HepG2 (cell line): Measurements from ENCODE around the gene CNEP1R1. TPM values are rescaled to one million over a fixed set of nuclear protein-coding genes. Genes with fewer than 3 reads are reported as not detected.

Experiments used
- ATAC-seq: fragments of 200-7000 bp; cut with Tn5 transposase; 3 replicates; pipeline ENCODE4 v1.9.1; 2020; ENCODE audit warnings: mild to moderate bottlenecking, moderate library complexity
- BruUV-seq: library from RNA; stranded (reverse); fragments of 400-500 nt; replicated peaks from 2 replicates; lab custom pipeline; 2021; lab: Mats Ljungman, UMichigan
- CTCF ChIA-PET: fragments of 300-600 bp; formaldehyde crosslinking; extraction: SDS; loops from one replicate; lab custom pipeline; 2021; ENCODE audit warnings: low total read pairs, inconsistent platforms, low intra/inter-chr PET ratio; lab: Yijun Ruan, JAX
- POLR2A ChIA-PET: fragments of 350-600 bp; sonication (Branson Sonifier 250); formaldehyde crosslinking; loops from one replicate; lab custom pipeline; 2020; ENCODE audit warnings: antibody characterized with exemption, inconsistent platforms; lab: Yijun Ruan, JAX
- DNase-seq: peaks from one replicate; pipeline ENCODE4 v3.0.0-alpha.2; 2015; ENCODE audit warnings: low spot score
- FAIRE-seq: peaks from 3 replicates; lab custom pipeline; 2011; peaks lifted over from hg19 to GRCh38; lab: Jason Lieb, UNC
- H2AFZ ChIP-seq: one replicate; pipeline ENCODE4 v1.6.1; 2011; ENCODE audit warnings: low read length, inconsistent platforms
- H3K27ac ChIP-seq: fragments of 300-600 bp; 3 replicates; pipeline ENCODE4 v1.8.0; 2011; ENCODE audit warnings: mixed run types, mild to moderate bottlenecking, mixed read lengths, low read length, inconsistent platforms; ENCODE audit not compliant: insufficient read depth; ENCODE audit errors: extremely low read length
- H3K27me3 ChIP-seq, 2 experiments: fragments of 200-600 bp in 1 of 2; 2 replicates in 1 of 2; 3 replicates in 1 of 2; pipeline versions ENCODE4 v1.6.0 to v1.8.0; 2011; ENCODE audit warnings: low read length in 2 of 2, mild to moderate bottlenecking in 2 of 2, moderate library complexity in 2 of 2, inconsistent platforms in 1 of 2; ENCODE audit not compliant: insufficient read depth in 2 of 2, control insufficient read depth in 1 of 2
- H3K36me3 ChIP-seq, 2 experiments: fragments of 200-600 bp in 1 of 2; replicated peaks in 1 of 2; 2 replicates in 1 of 2; 3 replicates in 1 of 2; pipeline versions ENCODE4 v1.5.1 to v1.8.0; 2011; ENCODE audit warnings: low read length in 2 of 2, inconsistent platforms in 1 of 2; ENCODE audit not compliant: insufficient read depth in 2 of 2, control insufficient read depth in 1 of 2
- H3K4me1 ChIP-seq: 2 replicates; pipeline ENCODE4 v1.5.1; 2012; ENCODE audit warnings: low read length, inconsistent platforms; ENCODE audit not compliant: insufficient read depth
- H3K4me2 ChIP-seq: 2 replicates; pipeline ENCODE4 v1.6.0; 2011; ENCODE audit warnings: low read depth, low read length, inconsistent platforms
- H3K4me3 ChIP-seq, 3 experiments: fragments of 200-600 bp in 1 of 3; sonication (generic), shearing (Covaris generic) in 1 of 3; replicated peaks in 1 of 3; 2 replicates each; pipeline ENCODE4 v1.5.1; 2011 to 2016; ENCODE audit warnings: low read length in 3 of 3, inconsistent platforms in 2 of 3, low read depth in 2 of 3, mild to moderate bottlenecking in 2 of 3, control low read depth in 1 of 3, mixed read lengths in 1 of 3; ENCODE audit not compliant: insufficient read depth in 1 of 3
- H3K79me2 ChIP-seq: one replicate; pipeline ENCODE4 v1.6.1; 2011; ENCODE audit warnings: low read length, inconsistent platforms; ENCODE audit not compliant: insufficient read depth
- H3K9ac ChIP-seq: 2 replicates; pipeline ENCODE4 v1.6.0; 2011; ENCODE audit warnings: mild to moderate bottlenecking, low read depth, low read length, inconsistent platforms; ENCODE audit not compliant: insufficient read depth
- H3K9me3 ChIP-seq: 2 replicates; pipeline ENCODE4 v1.5.1; 2012; ENCODE audit warnings: mild to moderate bottlenecking, low read length
- H4K20me1 ChIP-seq: 2 replicates; pipeline ENCODE4 v1.6.0; 2011; ENCODE audit warnings: inconsistent platforms, mild to moderate bottlenecking, low read length, moderate library complexity; ENCODE audit not compliant: insufficient read depth
- CAMTA2 ChIP-seq: sonication (generic); formaldehyde crosslinking; IDR thresholded peaks from 2 replicates; pipeline ENCODE4 v1.4.0; 2020; ENCODE audit warnings: mild to moderate bottlenecking, missing genetic modification reagents, borderline replicate concordance
- MYNN ChIP-seq: sonication (generic); formaldehyde crosslinking; IDR thresholded peaks from 2 replicates; pipeline ENCODE4 v1.4.0; 2020; ENCODE audit warnings: mild to moderate bottlenecking, low read depth, missing genetic modification reagents
- NONO ChIP-seq, 2 experiments: fragments of 450-650 bp in 1 of 2; sonication (generic) in 1 of 2; formaldehyde crosslinking in 1 of 2; IDR thresholded peaks in 1 of 2; conservative IDR thresholded peaks in 1 of 2; 2 replicates each; pipeline versions ENCODE4 v1.6.1 to v1.8.0; 2017 to 2022; ENCODE audit warnings: mild to moderate bottlenecking in 1 of 2, missing genetic modification reagents in 1 of 2, moderate library complexity in 1 of 2
- SCMH1 ChIP-seq: sonication (generic); formaldehyde crosslinking; IDR thresholded peaks from 2 replicates; pipeline ENCODE4 v1.9.0; 2021; ENCODE audit warnings: missing genetic modification reagents, mild to moderate bottlenecking, borderline replicate concordance
- SP140L ChIP-seq: sonication (generic); formaldehyde crosslinking; IDR thresholded peaks from 2 replicates; pipeline ENCODE4 v1.4.0; 2020; ENCODE audit warnings: missing genetic modification reagents, borderline replicate concordance
- SP5 ChIP-seq: IDR thresholded peaks from 2 replicates; pipeline ENCODE4 v1.6.1; 2016; ENCODE audit warnings: low read depth, borderline replicate concordance
- ZNF501 ChIP-seq: sonication (generic); formaldehyde crosslinking; IDR thresholded peaks from 2 replicates; pipeline ENCODE4 v1.5.1; 2020; ENCODE audit warnings: mild to moderate bottlenecking, moderate library complexity, missing genetic modification reagents
- WGBS: methylation state at CpG from one replicate; pipeline ENCODE4 v1.1.6; 2017; ENCODE audit warnings: low lambda C conversion rate; 5-methylcytosine and 5-hydroxymethylcytosine counted together
- in situ Hi-C: cut with HindIII; loops from 2 replicates; pipeline ENCODE4 v1.10.0; 2017; ENCODE audit warnings: low pct_unique_long_range_greater_than_20kb; ENCODE audit not compliant: extremely low pct_ligation_motif_present
- intact Hi-C: fragments of 100-400 bp; cut with micrococcal nuclease; formaldehyde crosslinking; loops from one replicate; pipeline ENCODE4 v1.10.0; 2022; ENCODE audit not compliant: unreplicated experiment
- polyA plus RNA-seq, 8 experiments: library from polyadenylated mRNA; depleted of rRNA in 3 of 8; stranded (reverse) in 7 of 8; unstranded in 1 of 8; fragments of >200 nt; fragmentation: Illumina TruSeq in 4 of 8; extraction: Trizol in 4 of 8; gene quantifications; 2 replicates each; pipeline versions ENCODE4 v1.2.1 to v1.2.3, GENCODE V29; 2011 to 2016; ENCODE audit warnings: low read depth in 4 of 8, missing spikeins in 1 of 8, mixed read lengths in 1 of 8; ENCODE audit not compliant: insufficient read depth in 1 of 8
- total RNA-seq, 5 experiments: library from RNA; depleted of rRNA; stranded (reverse); fragments of >200 nt; fragmentation: Illumina TruSeq; extraction: Trizol; gene quantifications; 2 replicates each; pipeline ENCODE4 v1.2.3, GENCODE V29; 2016; ENCODE audit warnings: low read depth in 1 of 5
- TF ChIP-seq, protein P1 (sequence below): sonication (generic); formaldehyde crosslinking; conservative IDR thresholded peaks from 2 replicates; pipeline ENCODE4 v1.8.0; 2022; ENCODE audit warnings: mild to moderate bottlenecking, moderate library complexity, missing genetic modification reagents
- TF ChIP-seq, protein P2 (sequence below): sonication (generic); formaldehyde crosslinking; IDR thresholded peaks from 2 replicates; pipeline ENCODE4; 2020; ENCODE audit warnings: missing genetic modification reagents, mild to moderate bottlenecking, borderline replicate concordance
- TF ChIP-seq, protein P3 (sequence below): sonication (generic); formaldehyde crosslinking; IDR thresholded peaks from 2 replicates; pipeline ENCODE4 v1.5.0; 2020; ENCODE audit warnings: missing genetic modification reagents
- TF ChIP-seq, protein P4 (sequence below): sonication (generic); formaldehyde crosslinking; IDR thresholded peaks from 2 replicates; pipeline ENCODE4 v1.4.0; 2020; ENCODE audit warnings: mild to moderate bottlenecking, missing genetic modification reagents, borderline replicate concordance

Gene CNEP1R1
- total and polyA plus RNA-seq, 2 of the 13 experiments (the other 11 are each of a cell fraction or from before 2014, with no cell fraction given) = 23.6 to 26.8 TPM

DNA sequence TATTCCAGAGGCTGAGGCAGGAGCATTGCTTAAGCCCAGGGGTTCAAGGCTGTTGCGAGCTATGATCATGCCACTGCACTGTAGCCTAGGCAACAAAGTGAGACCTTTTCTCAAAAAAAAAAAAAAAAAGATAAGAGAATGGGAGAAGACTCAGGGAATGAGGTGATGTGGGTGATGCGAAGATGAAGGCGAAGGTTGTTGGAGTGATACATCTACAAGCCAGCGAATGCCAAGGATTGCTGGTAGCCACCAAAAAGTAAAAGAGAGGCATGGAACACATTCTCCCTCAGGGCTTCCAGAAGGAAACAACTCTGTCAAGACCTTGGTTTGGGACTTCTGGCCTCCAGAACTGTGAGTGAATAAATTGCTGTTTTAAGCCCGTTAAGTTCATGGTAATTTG is 26.0 kb upstream of the CNEP1R1 start:
- ATAC-seq (no peak), FAIRE-seq (no peak), DNase-seq (no peak)
- no peaks in the 10 kb centered on the region; a peak in 1 of 5 replicates for H3K27me3 ChIP-seq
- no peaks in the 10 kb centered on the region for H3K4me1 ChIP-seq
- no peak for TF ChIP-seq SP5 (CRISPR knock-in tag)
- TF ChIP-seq, protein P1, sequence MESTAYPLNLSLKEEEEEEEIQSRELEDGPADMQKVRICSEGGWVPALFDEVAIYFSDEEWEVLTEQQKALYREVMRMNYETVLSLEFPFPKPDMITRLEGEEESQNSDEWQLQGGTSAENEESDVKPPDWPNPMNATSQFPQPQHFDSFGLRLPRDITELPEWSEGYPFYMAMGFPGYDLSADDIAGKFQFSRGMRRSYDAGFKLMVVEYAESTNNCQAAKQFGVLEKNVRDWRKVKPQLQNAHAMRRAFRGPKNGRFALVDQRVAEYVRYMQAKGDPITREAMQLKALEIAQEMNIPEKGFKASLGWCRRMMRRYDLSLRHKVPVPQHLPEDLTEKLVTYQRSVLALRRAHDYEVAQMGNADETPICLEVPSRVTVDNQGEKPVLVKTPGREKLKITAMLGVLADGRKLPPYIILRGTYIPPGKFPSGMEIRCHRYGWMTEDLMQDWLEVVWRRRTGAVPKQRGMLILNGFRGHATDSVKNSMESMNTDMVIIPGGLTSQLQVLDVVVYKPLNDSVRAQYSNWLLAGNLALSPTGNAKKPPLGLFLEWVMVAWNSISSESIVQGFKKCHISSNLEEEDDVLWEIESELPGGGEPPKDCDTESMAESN (CRISPR knock-in tag) = no peak
- no peak for TF ChIP-seq CAMTA2 (CRISPR knock-in tag)
- no peak for TF ChIP-seq MYNN (CRISPR knock-in tag)
- TF ChIP-seq SCMH1 (CRISPR knock-in tag) = no peak
- TF ChIP-seq, protein P2, sequence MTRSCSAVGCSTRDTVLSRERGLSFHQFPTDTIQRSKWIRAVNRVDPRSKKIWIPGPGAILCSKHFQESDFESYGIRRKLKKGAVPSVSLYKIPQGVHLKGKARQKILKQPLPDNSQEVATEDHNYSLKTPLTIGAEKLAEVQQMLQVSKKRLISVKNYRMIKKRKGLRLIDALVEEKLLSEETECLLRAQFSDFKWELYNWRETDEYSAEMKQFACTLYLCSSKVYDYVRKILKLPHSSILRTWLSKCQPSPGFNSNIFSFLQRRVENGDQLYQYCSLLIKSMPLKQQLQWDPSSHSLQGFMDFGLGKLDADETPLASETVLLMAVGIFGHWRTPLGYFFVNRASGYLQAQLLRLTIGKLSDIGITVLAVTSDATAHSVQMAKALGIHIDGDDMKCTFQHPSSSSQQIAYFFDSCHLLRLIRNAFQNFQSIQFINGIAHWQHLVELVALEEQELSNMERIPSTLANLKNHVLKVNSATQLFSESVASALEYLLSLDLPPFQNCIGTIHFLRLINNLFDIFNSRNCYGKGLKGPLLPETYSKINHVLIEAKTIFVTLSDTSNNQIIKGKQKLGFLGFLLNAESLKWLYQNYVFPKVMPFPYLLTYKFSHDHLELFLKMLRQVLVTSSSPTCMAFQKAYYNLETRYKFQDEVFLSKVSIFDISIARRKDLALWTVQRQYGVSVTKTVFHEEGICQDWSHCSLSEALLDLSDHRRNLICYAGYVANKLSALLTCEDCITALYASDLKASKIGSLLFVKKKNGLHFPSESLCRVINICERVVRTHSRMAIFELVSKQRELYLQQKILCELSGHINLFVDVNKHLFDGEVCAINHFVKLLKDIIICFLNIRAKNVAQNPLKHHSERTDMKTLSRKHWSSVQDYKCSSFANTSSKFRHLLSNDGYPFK (CRISPR knock-in tag) = no peak
- no peak for TF ChIP-seq ZNF501
- TF ChIP-seq, protein P3, sequence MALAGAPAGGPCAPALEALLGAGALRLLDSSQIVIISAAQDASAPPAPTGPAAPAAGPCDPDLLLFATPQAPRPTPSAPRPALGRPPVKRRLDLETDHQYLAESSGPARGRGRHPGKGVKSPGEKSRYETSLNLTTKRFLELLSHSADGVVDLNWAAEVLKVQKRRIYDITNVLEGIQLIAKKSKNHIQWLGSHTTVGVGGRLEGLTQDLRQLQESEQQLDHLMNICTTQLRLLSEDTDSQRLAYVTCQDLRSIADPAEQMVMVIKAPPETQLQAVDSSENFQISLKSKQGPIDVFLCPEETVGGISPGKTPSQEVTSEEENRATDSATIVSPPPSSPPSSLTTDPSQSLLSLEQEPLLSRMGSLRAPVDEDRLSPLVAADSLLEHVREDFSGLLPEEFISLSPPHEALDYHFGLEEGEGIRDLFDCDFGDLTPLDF (CRISPR knock-in tag) = no peak
- no peak for TF ChIP-seq SP140L (CRISPR knock-in tag)
- TF ChIP-seq, protein P4, sequence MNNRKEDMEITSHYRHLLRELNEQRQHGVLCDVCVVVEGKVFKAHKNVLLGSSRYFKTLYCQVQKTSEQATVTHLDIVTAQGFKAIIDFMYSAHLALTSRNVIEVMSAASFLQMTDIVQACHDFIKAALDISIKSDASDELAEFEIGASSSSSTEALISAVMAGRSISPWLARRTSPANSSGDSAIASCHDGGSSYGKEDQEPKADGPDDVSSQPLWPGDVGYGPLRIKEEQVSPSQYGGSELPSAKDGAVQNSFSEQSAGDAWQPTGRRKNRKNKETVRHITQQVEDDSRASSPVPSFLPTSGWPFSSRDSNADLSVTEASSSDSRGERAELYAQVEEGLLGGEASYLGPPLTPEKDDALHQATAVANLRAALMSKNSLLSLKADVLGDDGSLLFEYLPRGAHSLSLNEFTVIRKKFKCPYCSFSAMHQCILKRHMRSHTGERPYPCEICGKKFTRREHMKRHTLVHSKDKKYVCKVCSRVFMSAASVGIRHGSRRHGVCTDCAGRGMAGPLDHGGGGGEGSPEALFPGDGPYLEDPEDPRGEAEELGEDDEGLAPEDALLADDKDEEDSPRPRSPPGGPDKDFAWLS (CRISPR knock-in tag) = no peak
- no peak for TF ChIP-seq NONO (IDR thresholded peaks at IDR 0.05)
- TF ChIP-seq NONO (CRISPR knock-in tag; conservative IDR thresholded peaks at IDR 0.05) = no peak
- no peak overlapping the region for H3K4me3 ChIP-seq
- no peak overlapping the region for H2AFZ ChIP-seq
- intact Hi-C loops (no loop called here), in situ Hi-C loops (no loop called here)
- ChIA-PET CTCF (no interaction called here), POLR2A (no interaction called here)
- no peak overlapping the region for H3K27ac ChIP-seq
- 50% methylated on average over 5 of the region's 5 CpGs for WGBS
- H3K4me2 ChIP-seq = no peak overlapping the region
- BruUV-seq = no TSS peak
- H3K79me2 ChIP-seq = no peaks in the 10 kb centered on the region
- H3K9ac ChIP-seq = no peak overlapping the region
- no peaks in the 10 kb centered on the region for H3K9me3 ChIP-seq
- no peaks in the 10 kb centered on the region for H3K36me3 ChIP-seq
- no peaks in the 10 kb centered on the region for H4K20me1 ChIP-seq
